Activated CD8-positive, alpha-beta T cell treated with anti-CD3 and anti-CD28 coated beads, Interleukin-2, amount 10 ng/mL, durations not matched to agents 7 days and 5 days (primary cell): ENCODE results near the gene ZCWPW2. TPM values are rescaled to one million over a fixed set of nuclear protein-coding genes. Genes with fewer than 3 reads are reported as not detected.

ENCODE experiments used
- ATAC-seq: fragments of 150-1000 bp; cut with Tn5 transposase; one replicate; pipeline ENCODE4 v1.10.0; 2021; ENCODE audit warnings: moderate library complexity
- CTCF ChIA-PET: fragments of 350-600 bp; sonication (Branson Sonifier 250); formaldehyde crosslinking; loops from one replicate; lab custom pipeline; 2021; ENCODE audit warnings: antibody characterized with exemption; lab: Charles Lee
- POLR2A ChIA-PET: fragments of 350-600 bp; sonication (Branson Sonifier 250); formaldehyde crosslinking; loops from one replicate; lab custom pipeline; 2021; ENCODE audit warnings: antibody characterized with exemption; lab: Charles Lee
- DNase-seq: peaks from one replicate; pipeline ENCODE4 v3.0.0-alpha.2; 2020
- H3K27ac Mint-ChIP-seq: one replicate; pipeline ENCODE4 v1.8.0; 2021; ENCODE audit warnings: mild to moderate bottlenecking, mixed read lengths
- H3K27me3 Mint-ChIP-seq: one replicate; pipeline ENCODE4 v1.8.0; 2021; ENCODE audit warnings: low read depth, mixed read lengths
- H3K36me3 Mint-ChIP-seq: one replicate; pipeline ENCODE4 v1.8.0; 2021; ENCODE audit warnings: low read depth, mixed read lengths
- H3K4me1 Mint-ChIP-seq: one replicate; pipeline ENCODE4 v1.8.0; 2021; ENCODE audit warnings: low read depth, mixed read lengths
- H3K4me3 Mint-ChIP-seq: one replicate; pipeline ENCODE4 v1.8.0; 2021; ENCODE audit warnings: mild to moderate bottlenecking, mixed read lengths
- H3K9me3 Mint-ChIP-seq: one replicate; pipeline ENCODE4 v1.8.0; 2022; ENCODE audit warnings: mixed read lengths; ENCODE audit not compliant: insufficient read depth
- total RNA-seq, 2 experiments: library from RNA; stranded (reverse); gene quantifications; one replicate each; pipeline ENCODE4 v1.2.3, GENCODE V29; 2021

Gene ZCWPW2, protein sequence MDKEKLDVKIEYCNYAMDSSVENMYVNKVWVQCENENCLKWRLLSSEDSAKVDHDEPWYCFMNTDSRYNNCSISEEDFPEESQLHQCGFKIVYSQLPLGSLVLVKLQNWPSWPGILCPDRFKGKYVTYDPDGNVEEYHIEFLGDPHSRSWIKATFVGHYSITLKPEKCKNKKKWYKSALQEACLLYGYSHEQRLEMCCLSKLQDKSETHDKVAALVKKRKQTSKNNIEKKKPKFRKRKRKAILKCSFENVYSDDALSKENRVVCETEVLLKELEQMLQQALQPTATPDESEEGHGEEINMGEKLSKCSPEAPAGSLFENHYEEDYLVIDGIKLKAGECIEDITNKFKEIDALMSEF
- under 1 TPM; 0.31 to 0.42 TPM for total RNA-seq

DNA sequence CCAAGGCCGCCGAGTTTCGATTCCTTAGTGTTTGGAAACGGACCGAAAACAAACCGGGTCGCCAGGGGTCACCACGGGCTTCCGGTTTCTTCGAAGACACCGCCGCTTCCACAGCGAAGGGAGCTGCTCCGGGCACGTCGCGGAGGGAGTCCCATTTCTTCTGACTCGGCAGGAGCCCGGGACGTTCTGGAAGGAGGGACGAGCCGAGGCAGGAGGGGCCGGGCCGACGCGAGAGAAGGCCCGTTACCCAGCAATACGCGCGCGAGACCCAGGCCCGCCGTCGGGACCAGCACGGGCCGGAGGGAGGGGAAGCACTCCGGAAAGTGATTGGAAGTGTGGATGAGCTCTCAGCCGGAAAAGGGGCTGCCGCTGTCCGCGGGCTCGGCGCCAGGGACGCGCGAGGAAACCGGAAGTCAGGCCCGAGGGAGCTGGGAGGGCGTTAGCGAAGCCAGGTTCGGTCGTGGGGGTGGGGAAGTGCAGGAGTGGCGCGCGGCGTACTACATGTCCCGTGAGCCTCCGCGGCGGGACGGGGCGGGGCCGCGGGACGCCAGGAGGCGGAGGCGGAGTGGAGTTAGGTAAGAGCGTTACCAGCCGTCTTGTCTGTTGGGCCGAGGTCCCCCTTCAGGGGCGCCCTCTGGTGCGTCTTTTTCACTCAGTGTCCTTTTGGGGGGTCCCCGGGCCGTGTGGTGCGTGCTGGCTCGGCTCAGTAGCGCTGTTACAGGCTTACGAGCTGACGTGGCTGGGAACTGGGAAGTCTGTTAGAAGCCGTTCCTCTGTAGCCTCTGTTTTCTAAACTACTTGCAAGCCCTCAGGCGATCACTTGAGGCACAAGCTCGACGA lies at the start of gene ZCWPW2, which contains the start of gene AZI2:
TSS of gene ZCWPW2 (plus strand) at position 93 of the 840 bp plus-strand sequence. CDS start 64,348 bp downstream, outside the sequence.
TSS of gene AZI2 (minus strand) at position 196 of the 840 bp plus-strand sequence. CDS start 8,207 bp downstream, outside the sequence.
- DNase-seq (peak; percentile 95), ATAC-seq (peak; percentile 87)
- Mint-ChIP-seq H3K4me3 (peak within 1 kb of the TSS; percentile 97), H3K9me3 (peaks cover 20% of the 10 kb centered on the region), H3K27ac (peak within 1 kb of the TSS; percentile 97), H3K4me1 (peaks cover 43% of the 10 kb centered on the region), H3K27me3 (no peaks in the 10 kb centered on the region), H3K36me3 (peaks cover 45% of the 10 kb centered on the region)
- ChIA-PET POLR2A (interaction anchor here (0.6 to 2.4 kb wide), 22 partner anchors 9 to 1182 kb away, joined by 3 to 23 read pairs (median 5); partner anchors contain the start of gene SLC4A7), CTCF (interaction anchor here (0.5 to 3.3 kb wide), 13 partner anchors 10 to 637 kb away, joined by 3 to 14 read pairs (median 4); partner anchors contain the start of gene EOMES)

DNA sequence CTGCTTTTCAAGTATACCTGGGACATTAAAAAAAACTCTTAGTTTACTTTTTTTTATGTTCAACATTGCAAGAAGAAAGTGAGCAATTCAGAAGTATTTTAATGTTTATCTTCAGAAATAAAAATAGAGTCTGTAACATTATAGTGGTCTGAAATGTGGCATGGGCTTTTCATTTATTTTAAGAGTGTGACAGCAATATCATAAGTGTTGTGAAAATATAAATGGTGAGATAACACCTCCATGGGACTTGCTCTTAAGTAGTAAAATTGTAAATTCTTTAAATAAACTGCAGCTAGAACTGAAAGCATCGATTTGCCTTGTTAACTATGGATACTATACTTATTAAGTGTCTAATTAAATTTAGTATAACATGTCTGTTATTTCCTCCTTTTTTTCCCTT lies 48.8 kb upstream of the ZCWPW2 start:
- Mint-ChIP-seq H3K36me3 (peaks cover 5% of the 10 kb centered on the region), H3K27ac (no peak overlapping the region), H3K4me1 (peaks cover 7% of the 10 kb centered on the region), H3K27me3 (no peaks in the 10 kb centered on the region), H3K4me3 (no peak overlapping the region), H3K9me3 (no peaks in the 10 kb centered on the region)
- ChIA-PET POLR2A (no interaction called here), CTCF (no interaction called here)
- no peak for ATAC-seq
- no peak for DNase-seq

GRCh38 chr3:28300345-28300962 lies 48.1 kb upstream of the ZCWPW2 start:
- DNase-seq (no peak), ATAC-seq (no peak)
- ChIA-PET POLR2A (no interaction called here), CTCF (no interaction called here)
- peaks cover 5% of the 10 kb centered on the region for H3K36me3 Mint-ChIP-seq
- no peak overlapping the region for H3K27ac Mint-ChIP-seq
- no peaks in the 10 kb centered on the region for H3K27me3 Mint-ChIP-seq
- H3K4me3 Mint-ChIP-seq, result no peak overlapping the region
- H3K4me1 Mint-ChIP-seq, result peaks cover 5% of the 10 kb centered on the region
- H3K9me3 Mint-ChIP-seq, result no peaks in the 10 kb centered on the region

- H3K9me3 Mint-ChIP-seq, result no peaks in the 10 kb centered on the region
- H3K27me3 Mint-ChIP-seq, result no peaks in the 10 kb centered on the region
- ATAC-seq, result no peak
- no peak for DNase-seq
- no peak overlapping the region for H3K4me3 Mint-ChIP-seq
- POLR2A ChIA-PET, result no interaction called here
- H3K4me1 Mint-ChIP-seq, result peaks cover 3% of the 10 kb centered on the region
- peaks cover 8% of the 10 kb centered on the region for H3K36me3 Mint-ChIP-seq
- H3K27ac Mint-ChIP-seq, result no peak overlapping the region
- CTCF ChIA-PET, result no interaction called here
These were observed 46.8 kb upstream of the ZCWPW2 start for GRCh38 chr3:28301688-28302087.

DNA sequence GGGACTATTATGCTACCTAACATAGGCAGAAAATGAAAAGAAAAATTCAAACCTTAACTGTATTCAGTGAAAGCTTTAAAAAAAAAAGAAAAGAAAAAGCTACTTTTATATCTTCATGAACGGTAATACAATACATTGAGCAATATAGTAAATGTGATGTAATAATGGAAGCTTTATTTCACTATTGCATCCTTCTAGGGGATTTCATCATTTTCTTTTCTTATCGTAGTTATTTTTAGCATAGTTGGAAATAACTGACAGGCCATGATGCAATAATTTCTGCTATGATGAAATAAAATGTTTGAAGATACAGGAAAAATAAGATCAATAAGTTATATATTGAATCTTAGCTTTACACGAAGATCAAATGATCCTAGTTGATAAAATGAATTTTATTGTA lies 40.3 kb upstream of the ZCWPW2 start:
- ATAC-seq (no peak), DNase-seq (no peak)
- no peaks in the 10 kb centered on the region for H3K9me3 Mint-ChIP-seq
- H3K36me3 Mint-ChIP-seq, result peaks cover 3% of the 10 kb centered on the region
- no peaks in the 10 kb centered on the region for H3K27me3 Mint-ChIP-seq
- H3K27ac Mint-ChIP-seq, result no peak overlapping the region
- H3K4me1 Mint-ChIP-seq, result no peaks in the 10 kb centered on the region
- H3K4me3 Mint-ChIP-seq, result no peak overlapping the region
- POLR2A ChIA-PET, result no interaction called here
- CTCF ChIA-PET, result interaction anchor here (1.0 to 1.4 kb wide), 3 partner anchors 9 to 596 kb away, joined by 3 to 4 read pairs (median 3); partner anchors contain the start of gene EOMES

GRCh38 chr3:28315711-28316110 lies 32.8 kb upstream of the ZCWPW2 start:
- DNase-seq (no peak), ATAC-seq (no peak)
- ChIA-PET POLR2A (no interaction called here), CTCF (no interaction called here)
- H3K4me1 Mint-ChIP-seq, result peaks cover 4% of the 10 kb centered on the region
- H3K27ac Mint-ChIP-seq, result no peak overlapping the region
- no peaks in the 10 kb centered on the region for H3K9me3 Mint-ChIP-seq
- H3K36me3 Mint-ChIP-seq, result peaks cover 5% of the 10 kb centered on the region
- H3K4me3 Mint-ChIP-seq, result no peak overlapping the region
- H3K27me3 Mint-ChIP-seq, result no peaks in the 10 kb centered on the region

- no peaks in the 10 kb centered on the region for H3K9me3 Mint-ChIP-seq
- DNase-seq (no peak), ATAC-seq (no peak)
- CTCF ChIA-PET, result no interaction called here
- peaks cover 10% of the 10 kb centered on the region for H3K36me3 Mint-ChIP-seq
- H3K27me3 Mint-ChIP-seq, result no peaks in the 10 kb centered on the region
- POLR2A ChIA-PET, result no interaction called here
- peaks cover 10% of the 10 kb centered on the region for H3K4me1 Mint-ChIP-seq
- H3K4me3 Mint-ChIP-seq, result no peak overlapping the region
- no peak overlapping the region for H3K27ac Mint-ChIP-seq
These were observed 32.3 kb upstream of the ZCWPW2 start for GRCh38 chr3:28316226-28316625.

- no peak overlapping the region for H3K4me3 Mint-ChIP-seq
- H3K27me3 Mint-ChIP-seq, result no peaks in the 10 kb centered on the region
- H3K4me1 Mint-ChIP-seq, result peaks cover 14% of the 10 kb centered on the region
- DNase-seq (peak; percentile 62), ATAC-seq (peak; percentile 87)
- CTCF ChIA-PET, result interaction anchor here (0.6 to 1.2 kb wide), 11 partner anchors 9 to 850 kb away, joined by 3 to 21 read pairs (median 3); no protein-coding TSS in a partner anchor
- H3K9me3 Mint-ChIP-seq, result no peaks in the 10 kb centered on the region
- no peak overlapping the region for H3K27ac Mint-ChIP-seq
- POLR2A ChIA-PET, result no interaction called here
- peaks cover 18% of the 10 kb centered on the region for H3K36me3 Mint-ChIP-seq
These were observed 31.0 kb upstream of the ZCWPW2 start for GRCh38 chr3:28317438-28318022.

DNA sequence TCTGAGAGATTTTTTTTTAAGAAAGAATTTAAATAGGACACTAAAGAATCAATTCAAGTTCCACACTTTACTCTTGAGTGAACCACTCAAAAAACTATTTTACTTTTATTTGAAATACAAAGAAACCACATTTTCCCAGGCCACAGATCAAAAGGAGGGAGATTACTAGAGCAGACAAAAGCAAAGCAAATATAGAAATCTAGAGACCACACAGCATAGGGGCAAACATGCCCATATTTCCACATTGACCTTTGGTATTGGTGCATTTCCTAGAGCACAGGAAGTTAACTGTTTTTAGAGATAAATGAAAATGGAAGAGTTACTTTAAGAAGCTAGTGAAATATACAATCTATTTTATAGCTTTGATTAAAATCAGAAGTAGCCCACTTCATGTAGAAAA lies 27.5 kb upstream of the ZCWPW2 start:
- Mint-ChIP-seq H3K27me3 (no peaks in the 10 kb centered on the region), H3K4me3 (no peak overlapping the region), H3K9me3 (no peaks in the 10 kb centered on the region), H3K27ac (no peak overlapping the region), H3K36me3 (peaks cover 39% of the 10 kb centered on the region), H3K4me1 (peaks cover 30% of the 10 kb centered on the region)
- ChIA-PET POLR2A (interaction anchor here (1.2 kb wide), 1 partner anchor 28 kb away, joined by 5 read pairs; the partner anchor contains the start of genes AZI2 and ZCWPW2), CTCF (interaction anchor here (0.7 to 2.9 kb wide), 7 partner anchors 25 to 609 kb away, joined by 3 to 27 read pairs (median 5); partner anchors contain the start of genes AZI2, EOMES and ZCWPW2)
- ATAC-seq (no peak), DNase-seq (no peak)

DNA sequence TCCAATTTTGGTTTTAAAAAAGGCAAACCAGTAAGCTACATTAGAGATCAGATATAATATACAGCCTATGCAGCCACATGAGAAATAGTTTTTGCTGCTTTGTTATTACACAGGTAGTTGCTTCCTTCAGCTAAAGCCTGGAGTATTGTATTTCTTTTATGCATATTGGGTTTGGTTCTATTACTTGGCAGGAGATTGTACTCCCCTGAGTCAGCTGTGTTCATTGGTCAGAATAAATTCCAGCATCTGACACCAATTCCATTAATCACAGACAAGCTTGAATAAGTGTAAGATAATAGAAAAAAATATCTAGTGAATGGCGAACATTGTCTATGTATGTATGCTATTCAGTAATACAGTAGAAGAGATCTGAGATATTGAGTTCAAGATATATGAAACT lies 26.1 kb upstream of the ZCWPW2 start:
- POLR2A ChIA-PET, result no interaction called here
- no peaks in the 10 kb centered on the region for H3K27me3 Mint-ChIP-seq

More for the DNA sequence above, 26.1 kb upstream of the ZCWPW2 start:
- peaks cover 41% of the 10 kb centered on the region for H3K36me3 Mint-ChIP-seq
- DNase-seq, result no peak
- CTCF ChIA-PET, result interaction anchor here (0.9 to 2.9 kb wide), 6 partner anchors 11 to 610 kb away, joined by 4 to 27 read pairs (median 8); partner anchors contain the start of genes AZI2, EOMES and ZCWPW2
- peaks cover 42% of the 10 kb centered on the region for H3K4me1 Mint-ChIP-seq
- H3K4me3 Mint-ChIP-seq, result no peak overlapping the region
- ATAC-seq, result no peak
- H3K9me3 Mint-ChIP-seq, result no peaks in the 10 kb centered on the region
- no peak overlapping the region for H3K27ac Mint-ChIP-seq
